ENCODE measurements around the gene PDCL2. TPM values are rescaled to one million over a fixed set of nuclear protein-coding genes. Genes with fewer than 3 reads are reported as not detected.

The PDCL2 gene
- total RNA-seq, 2 donors from 2014 or later = not detected

DNA sequence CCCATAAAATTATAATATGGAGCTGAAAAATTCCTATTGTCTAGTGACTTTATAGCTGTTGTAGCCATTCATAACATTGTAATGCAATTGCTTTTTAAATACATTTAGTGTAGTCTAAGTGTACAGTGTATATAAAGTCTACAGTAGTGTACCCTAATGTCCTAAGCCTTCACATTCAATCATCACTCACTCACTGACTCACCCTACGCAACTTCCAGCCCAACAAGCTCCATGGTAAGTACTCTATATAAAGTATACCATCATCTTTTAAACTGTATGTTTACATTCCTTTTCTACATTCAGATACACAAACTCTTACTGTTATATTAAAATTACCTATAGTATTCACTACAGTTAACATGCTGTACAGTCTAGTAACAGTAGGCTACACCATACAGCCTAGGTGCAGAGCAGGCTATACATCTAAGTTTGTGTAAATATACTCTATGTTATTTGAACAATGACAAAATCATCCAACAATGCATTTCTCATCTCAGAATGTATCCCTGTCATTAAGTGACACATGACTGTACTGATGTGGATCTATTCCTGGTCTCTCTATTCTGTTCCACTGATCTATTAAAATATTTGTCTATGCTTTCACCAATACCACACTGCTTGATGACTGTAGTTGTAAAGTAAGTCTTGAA, 79.0 kb downstream of the PDCL2 start:
- Histone ChIP-seq H3K27me3 (replicated peaks; ENCODE audit: insufficient read depth) (no peaks in the 10 kb centered on the region), H3K9me3 (no peaks in the 10 kb centered on the region), H3K4me1 (replicated peaks) (no peaks in the 10 kb centered on the region), H3K4me3 (no peak overlapping the region), H3K36me3 (no peaks in the 10 kb centered on the region), H3K27ac (no peak overlapping the region)
- intact Hi-C loops (cut with DNase I) = no loop called here
- 90% methylated on average over 1 of the region's 1 CpG for WGBS
- TF ChIP-seq POLR2AphosphoS5 (IDR thresholded peaks at IDR 0.05) (no peak), CTCF (IDR thresholded peaks at IDR 0.05) (no peak), POLR2A (IDR thresholded peaks at IDR 0.05) (no peak)
- DNase-seq (ENCODE audit: low spot score) = no peak

GRCh38 chr4:55512077-55512476, 80.0 kb downstream of the PDCL2 start:
- TF ChIP-seq POLR2A (IDR thresholded peaks at IDR 0.05) = no peak
- no peak for TF ChIP-seq CTCF (IDR thresholded peaks at IDR 0.05)
- no peak for TF ChIP-seq POLR2AphosphoS5 (IDR thresholded peaks at IDR 0.05)
- H3K36me3 ChIP-seq = no peaks in the 10 kb centered on the region
- H3K9me3 ChIP-seq = no peaks in the 10 kb centered on the region
- DNase-seq (ENCODE audit: low spot score) = no peak
- WGBS = 94% methylated on average over 1 of the region's 1 CpG
- H3K4me3 ChIP-seq = no peak overlapping the region
- H3K27ac ChIP-seq = no peak overlapping the region
- intact Hi-C loops (cut with DNase I) = no loop called here
- H3K27me3 ChIP-seq (replicated peaks; ENCODE audit: insufficient read depth) = no peaks in the 10 kb centered on the region
- no peaks in the 10 kb centered on the region for H3K4me1 ChIP-seq (replicated peaks)

GRCh38 chr4:55510685-55511084, 81.4 kb downstream of the PDCL2 start:
- no peak overlapping the region for H3K27ac ChIP-seq
- H3K4me3 ChIP-seq = no peak overlapping the region
- intact Hi-C loops (cut with DNase I) = no loop called here
- H3K36me3 ChIP-seq = no peaks in the 10 kb centered on the region
- H3K4me1 ChIP-seq (replicated peaks) = no peaks in the 10 kb centered on the region
- H3K9me3 ChIP-seq = no peaks in the 10 kb centered on the region
- H3K27me3 ChIP-seq (replicated peaks; ENCODE audit: insufficient read depth) = no peaks in the 10 kb centered on the region
- no peak for TF ChIP-seq POLR2AphosphoS5 (IDR thresholded peaks at IDR 0.05)
- no peak for TF ChIP-seq POLR2A (IDR thresholded peaks at IDR 0.05)
- no peak for TF ChIP-seq CTCF (IDR thresholded peaks at IDR 0.05)
- no peak for DNase-seq (ENCODE audit: low spot score)

DNA sequence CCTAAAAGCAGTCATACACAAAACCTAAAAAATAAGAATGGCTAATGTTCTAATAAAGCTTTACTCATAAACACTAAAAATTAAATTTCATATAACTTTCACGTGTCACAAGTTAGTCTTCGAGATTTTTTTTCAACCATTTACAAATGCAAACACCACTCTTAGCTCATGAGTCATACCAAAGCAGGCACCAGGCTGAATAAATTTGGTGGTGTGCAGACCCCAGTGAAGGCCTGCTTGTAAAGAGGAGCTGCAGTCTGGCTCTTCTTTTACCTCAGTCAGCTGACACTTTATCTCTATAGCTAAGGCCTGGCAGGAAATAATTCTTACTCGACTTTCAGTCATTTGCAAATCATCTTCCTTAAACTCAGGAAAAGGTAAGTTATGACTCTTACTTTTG, 82.8 kb downstream of the PDCL2 start:
- H3K27me3 ChIP-seq (replicated peaks; ENCODE audit: insufficient read depth) = no peaks in the 10 kb centered on the region
- WGBS = 69% methylated on average over 3 of the region's 3 CpGs
- H3K27ac ChIP-seq = no peak overlapping the region
- H3K9me3 ChIP-seq = no peaks in the 10 kb centered on the region
- TF ChIP-seq POLR2AphosphoS5 (IDR thresholded peaks at IDR 0.05) (no peak), CTCF (IDR thresholded peaks at IDR 0.05) (no peak), POLR2A (IDR thresholded peaks at IDR 0.05) (no peak)
- no peaks in the 10 kb centered on the region for H3K4me1 ChIP-seq (replicated peaks)
- intact Hi-C loops (cut with DNase I) = no loop called here
- no peak for DNase-seq (ENCODE audit: low spot score)
- no peak overlapping the region for H3K4me3 ChIP-seq
- no peaks in the 10 kb centered on the region for H3K36me3 ChIP-seq

GRCh38 chr4:55507612-55508011, 84.4 kb downstream of the PDCL2 start:
- Histone ChIP-seq H3K9me3 (no peaks in the 10 kb centered on the region), H3K36me3 (no peaks in the 10 kb centered on the region), H3K4me3 (no peak overlapping the region), H3K27ac (no peak overlapping the region), H3K27me3 (replicated peaks; ENCODE audit: insufficient read depth) (no peaks in the 10 kb centered on the region), H3K4me1 (replicated peaks) (no peaks in the 10 kb centered on the region)
- 68% methylated on average over 1 of the region's 1 CpG for WGBS
- TF ChIP-seq POLR2A (IDR thresholded peaks at IDR 0.05) (no peak), CTCF (IDR thresholded peaks at IDR 0.05) (no peak), POLR2AphosphoS5 (IDR thresholded peaks at IDR 0.05) (no peak)
- intact Hi-C loops (cut with DNase I) = no loop called here
- no peak for DNase-seq (ENCODE audit: low spot score)

Measured in prostate gland (tissue), 2 donors.